ENCODE data around the gene PIP4K2C.

- TF ChIP-seq SIN3A (IDR thresholded peaks at IDR 0.05; ENCODE audit: borderline replicate concordance, insufficient read depth, low read length) (no peak), POLR2AphosphoS5 (IDR thresholded peaks at IDR 0.05; ENCODE audit: low read depth, low read length) (no peak), REST (IDR thresholded peaks at IDR 0.05; ENCODE audit: insufficient read depth in 1 of 2, low read depth in 2 of 2, low read length in 2 of 2) (no peak), TAF1 (IDR thresholded peaks at IDR 0.05; ENCODE audit: borderline replicate concordance, insufficient read depth, low read length) (no peak), FOXP2 (optimal IDR thresholded peaks at IDR 0.05; ENCODE audit: borderline replicate concordance, extremely low read depth, extremely low read length, insufficient read depth) (no peak)
Measured at GRCh38 chr12:57614948-57615500, 24.0 kb downstream of the PIP4K2C start.
